Fibroblast of mammary gland (primary cell): Measurements from ENCODE around the gene USHBP1.

Experiments used
- DNase-seq: peaks from one replicate; pipeline ENCODE4 v3.0.0-alpha.2; 2010; ENCODE audit warnings: low read depth
- H3K4me3 ChIP-seq: 2 replicates; pipeline ENCODE4 v1.5.1; 2011; ENCODE audit warnings: low read depth, mild to moderate bottlenecking, low read length, moderate library complexity; ENCODE audit not compliant: control insufficient read depth
- TF ChIP-seq, protein P1 (sequence below): conservative IDR thresholded peaks from 2 replicates; pipeline ENCODE4 v1.5.1; 2011; ENCODE audit warnings: low read depth, low read length, inconsistent platforms; ENCODE audit not compliant: control insufficient read depth, insufficient read depth

USHBP1 gene

DNA sequence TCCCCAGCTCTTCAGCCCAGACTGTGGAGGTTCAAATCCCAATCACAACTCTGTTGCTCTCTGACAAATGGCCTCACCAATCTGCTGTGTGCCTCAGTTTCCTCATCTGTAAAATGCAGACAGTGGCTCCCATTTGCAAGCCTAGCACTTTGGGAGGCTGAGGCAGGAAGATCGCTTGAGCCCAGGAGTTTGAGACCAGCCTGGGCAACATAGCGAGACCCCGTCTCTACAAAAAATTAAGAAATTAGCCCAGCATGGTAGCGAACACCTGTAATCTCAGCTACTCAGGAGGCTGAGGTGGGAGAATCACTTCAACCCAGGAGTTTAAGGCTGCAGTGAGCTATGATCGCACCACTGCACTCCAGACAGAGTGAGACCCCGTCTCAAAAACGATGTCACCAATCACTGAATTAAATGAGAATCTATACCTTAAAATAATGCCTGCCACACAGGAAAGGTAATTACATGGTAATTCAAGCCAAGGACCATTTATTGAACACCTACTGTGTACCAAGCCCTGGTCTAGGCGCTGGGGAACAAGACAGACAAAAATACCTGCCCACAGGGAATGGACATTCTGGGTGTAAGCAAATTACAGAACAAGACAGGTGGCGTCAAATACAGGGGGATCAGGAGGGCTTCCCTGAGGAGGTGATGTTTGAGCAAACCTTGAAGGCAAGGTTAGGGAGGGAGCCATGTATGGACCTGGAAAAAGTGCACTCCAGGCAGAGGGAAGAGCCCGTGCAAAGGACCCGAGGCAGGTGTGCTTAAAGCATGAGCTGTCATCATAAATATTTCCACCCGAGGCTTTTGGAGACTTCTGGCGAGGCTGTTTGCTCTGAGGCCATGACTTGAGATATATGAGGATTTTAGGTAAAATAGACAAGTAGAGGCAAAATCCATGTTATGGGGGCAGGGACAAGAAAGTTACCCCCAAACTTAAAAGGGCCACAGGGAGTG lies 26.5 kb downstream of the USHBP1 start:
- no peak for DNase-seq
- no peak overlapping the region for H3K4me3 ChIP-seq
- TF ChIP-seq, protein P1, sequence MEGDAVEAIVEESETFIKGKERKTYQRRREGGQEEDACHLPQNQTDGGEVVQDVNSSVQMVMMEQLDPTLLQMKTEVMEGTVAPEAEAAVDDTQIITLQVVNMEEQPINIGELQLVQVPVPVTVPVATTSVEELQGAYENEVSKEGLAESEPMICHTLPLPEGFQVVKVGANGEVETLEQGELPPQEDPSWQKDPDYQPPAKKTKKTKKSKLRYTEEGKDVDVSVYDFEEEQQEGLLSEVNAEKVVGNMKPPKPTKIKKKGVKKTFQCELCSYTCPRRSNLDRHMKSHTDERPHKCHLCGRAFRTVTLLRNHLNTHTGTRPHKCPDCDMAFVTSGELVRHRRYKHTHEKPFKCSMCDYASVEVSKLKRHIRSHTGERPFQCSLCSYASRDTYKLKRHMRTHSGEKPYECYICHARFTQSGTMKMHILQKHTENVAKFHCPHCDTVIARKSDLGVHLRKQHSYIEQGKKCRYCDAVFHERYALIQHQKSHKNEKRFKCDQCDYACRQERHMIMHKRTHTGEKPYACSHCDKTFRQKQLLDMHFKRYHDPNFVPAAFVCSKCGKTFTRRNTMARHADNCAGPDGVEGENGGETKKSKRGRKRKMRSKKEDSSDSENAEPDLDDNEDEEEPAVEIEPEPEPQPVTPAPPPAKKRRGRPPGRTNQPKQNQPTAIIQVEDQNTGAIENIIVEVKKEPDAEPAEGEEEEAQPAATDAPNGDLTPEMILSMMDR = no peak

- TF ChIP-seq, protein P1 = no peak
- DNase-seq = no peak
- no peak overlapping the region for H3K4me3 ChIP-seq
Measured at GRCh38 chr19:17236811-17237543, 27.6 kb downstream of the USHBP1 start.

DNA sequence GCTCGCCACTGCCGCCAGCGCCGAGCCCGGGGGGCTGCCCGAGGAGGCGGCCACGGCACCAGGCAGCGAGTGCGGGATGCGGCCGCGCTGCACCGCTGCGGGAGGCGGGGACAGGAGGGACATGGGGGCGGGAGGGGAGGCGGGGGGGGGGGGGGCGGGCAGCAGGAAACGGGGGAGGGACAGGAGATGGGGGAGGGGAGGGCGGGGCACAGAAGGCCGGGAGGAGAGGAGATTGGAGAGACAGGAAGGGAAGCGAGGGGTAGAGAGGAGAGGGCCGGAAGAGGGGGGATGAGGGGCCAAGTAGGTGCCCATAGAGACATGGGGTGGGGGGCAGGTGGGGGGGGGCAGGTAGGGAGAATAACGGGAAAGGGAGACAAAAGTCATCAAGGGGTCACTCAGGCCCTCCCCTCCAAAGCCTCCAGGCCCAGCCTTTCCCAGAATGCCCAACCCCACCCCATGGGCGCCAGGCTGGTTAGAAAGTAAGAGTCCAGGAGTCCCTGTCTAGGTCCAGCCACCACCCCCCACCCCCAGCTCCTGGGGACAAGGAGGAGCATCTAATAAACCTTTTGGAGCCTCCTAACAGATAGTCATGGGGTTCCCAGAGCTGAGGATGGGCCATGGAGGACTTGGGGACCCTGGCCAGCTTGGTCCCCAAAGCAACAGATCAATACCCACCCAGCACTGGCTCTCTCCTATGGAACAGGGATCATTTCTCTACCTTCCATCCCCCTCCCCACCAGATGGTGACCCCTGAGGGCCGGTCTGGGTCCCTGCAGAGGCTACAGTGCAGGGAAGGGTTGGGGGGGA lies 28.4 kb downstream of the USHBP1 start:
- TF ChIP-seq, protein P1 = no peak
- peak overlapping the region; percentile 56 for H3K4me3 ChIP-seq
- peak; percentile 44 for DNase-seq

- peak; percentile 66 for DNase-seq
- TF ChIP-seq, protein P1 = peak; percentile 20
- H3K4me3 ChIP-seq = peak overlapping the region; percentile 56
Measured at GRCh38 chr19:17235300-17235970, 29.1 kb downstream of the USHBP1 start.

DNA sequence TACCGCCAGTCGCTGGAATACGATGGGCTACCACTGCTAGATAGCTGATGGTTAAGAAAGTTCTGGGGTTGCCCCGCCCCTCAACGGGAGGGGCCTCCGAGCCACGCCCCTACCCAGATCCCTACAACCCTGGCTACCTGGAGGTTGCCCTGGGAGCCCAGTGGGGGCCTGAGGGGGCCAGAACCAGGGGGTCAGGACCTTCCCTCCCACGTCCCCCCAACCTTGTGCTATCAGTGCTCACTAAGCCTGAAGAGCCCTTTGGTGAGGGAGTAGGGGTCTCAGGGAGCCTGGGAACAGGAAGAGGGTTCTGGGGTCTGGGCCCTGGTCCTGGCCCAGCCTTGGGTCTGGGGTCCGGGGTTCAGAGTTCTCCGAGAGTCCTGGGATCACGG lies 29.6 kb downstream of the USHBP1 start:
- peak; percentile 48 for DNase-seq
- H3K4me3 ChIP-seq = peak overlapping the region; percentile 56
- TF ChIP-seq, protein P1 = no peak

DNA sequence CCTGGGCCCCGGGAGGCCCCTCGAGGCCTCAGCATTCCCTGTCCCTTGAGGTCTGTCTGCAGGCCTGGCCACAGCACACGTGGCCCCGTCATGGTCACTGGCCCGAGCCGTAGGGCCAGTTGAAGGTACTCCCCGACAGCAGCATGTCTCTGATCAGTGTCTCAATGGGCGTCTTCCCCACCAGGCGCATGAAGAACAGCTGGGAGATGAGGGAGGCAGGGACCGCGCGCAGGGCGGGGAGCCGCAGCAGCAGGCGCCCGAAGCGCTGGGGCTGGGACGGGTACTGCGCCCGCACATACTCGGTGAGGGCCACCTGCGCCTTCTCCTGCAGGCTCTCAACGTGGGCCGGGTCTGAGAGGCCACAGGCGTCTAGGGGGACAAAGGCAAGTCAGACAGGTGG lies 32.3 kb downstream of the USHBP1 start:
- H3K4me3 ChIP-seq = no peak overlapping the region
- DNase-seq = no peak
- TF ChIP-seq, protein P1 = no peak
